K562 (cell line): ENCODE results near the gene FAM120B.

ENCODE experiments used
- JUN ChIP-seq, 2 experiments: sonication (generic) in 1 of 2; formaldehyde crosslinking in 1 of 2; IDR thresholded peaks; 2 replicates each; pipeline versions ENCODE4 v1.6.1 to v1.8.0; 2012 to 2022; ENCODE audit warnings: borderline replicate concordance in 2 of 2, mild to moderate bottlenecking in 2 of 2, improper control_type of control experiment in 1 of 2, low read depth in 1 of 2, low read length in 1 of 2, missing genetic modification reagents in 1 of 2
- MAFK ChIP-seq: IDR thresholded peaks from 2 replicates; pipeline ENCODE4 v1.6.1; 2011; ENCODE audit warnings: low read length, improper control_type of control experiment
- MAX ChIP-seq: sonication (generic); formaldehyde crosslinking; IDR thresholded peaks from 2 replicates; pipeline ENCODE4 v1.9.0; 2022; ENCODE audit warnings: mild to moderate bottlenecking, missing genetic modification reagents
- MGA ChIP-seq: fragments of 450-650 bp; IDR thresholded peaks from 2 replicates; pipeline ENCODE4 v1.6.1; 2016; ENCODE audit warnings: mild to moderate bottlenecking, moderate library complexity
- PHB ChIP-seq: fragments of 250-450 bp; sonication (Bioruptor Pico); IDR thresholded peaks from 2 replicates; pipeline ENCODE4 v1.5.0; 2021
- SRSF9 ChIP-seq: fragments of 200-400 bp; formaldehyde crosslinking; IDR thresholded peaks from 2 replicates; pipeline ENCODE4 v1.6.1; 2017; ENCODE audit warnings: low read depth, low read length, borderline replicate concordance
- TBP ChIP-seq: optimal IDR thresholded peaks from 2 replicates; pipeline ENCODE3; 2011; ENCODE audit warnings: low read depth, low read length, improper control_type of control experiment
- ZNF174 ChIP-seq: fragments of 250-450 bp; sonication (Bioruptor Pico); IDR thresholded peaks from 2 replicates; pipeline ENCODE4 v1.4.0; 2020; ENCODE audit warnings: mild to moderate bottlenecking
- ZNF282 ChIP-seq: sonication (generic); formaldehyde crosslinking; IDR thresholded peaks from 2 replicates; pipeline ENCODE4 v1.8.1; 2023; ENCODE audit warnings: missing genetic modification reagents
- ZNF592 ChIP-seq: fragments of 450-650 bp; IDR thresholded peaks from 2 replicates; pipeline ENCODE4 v1.6.1; 2017; ENCODE audit warnings: antibody characterized with exemption, mild to moderate bottlenecking
- ZNF766 ChIP-seq: fragments of 200-800 bp; sonication (Bioruptor generic); conservative IDR thresholded peaks from 2 replicates; pipeline ENCODE4 v1.6.1; 2016; ENCODE audit warnings: missing genetic modification characterization, missing compliant biosample characterization

DNA sequence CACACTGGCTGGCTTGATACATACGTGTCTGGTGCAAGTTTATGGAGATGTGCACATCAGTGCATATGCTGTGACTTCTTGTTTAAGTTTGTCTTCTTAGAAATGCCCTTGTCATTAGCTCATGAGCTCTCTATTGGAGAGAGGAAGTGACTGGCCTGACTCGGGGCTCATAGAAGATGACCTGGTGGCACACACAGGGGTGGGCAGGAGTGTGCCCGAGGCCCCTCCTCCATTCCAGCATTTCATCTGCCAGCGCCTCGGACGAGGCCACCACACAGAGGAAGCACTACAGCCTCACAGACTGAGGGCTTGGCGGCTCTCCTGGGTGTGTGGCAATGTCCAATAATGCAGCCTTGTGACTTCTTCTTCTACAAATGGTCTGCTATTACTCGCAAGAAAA is 109.7 kb downstream of the FAM120B start:
- no peak for TF ChIP-seq ZNF174 (CRISPR knock-in tag)
- no peak for TF ChIP-seq PHB
- no peak for TF ChIP-seq MAFK
- no peak for TF ChIP-seq MGA
- TF ChIP-seq TBP: no peak
- TF ChIP-seq MAX (CRISPR knock-in tag): no peak
- TF ChIP-seq ZNF766: no peak
- no peak for TF ChIP-seq ZNF592
- TF ChIP-seq SRSF9: no peak
- no peak for TF ChIP-seq JUN (IDR thresholded peaks at IDR 0.05; ENCODE audit: borderline replicate concordance, low read depth, low read length)
- TF ChIP-seq JUN (CRISPR knock-in tag; IDR thresholded peaks at IDR 0.05; ENCODE audit: borderline replicate concordance): no peak
- TF ChIP-seq ZNF282 (CRISPR knock-in tag): no peak
